ENCODE results near the gene APOB.

APOB gene

DNA sequence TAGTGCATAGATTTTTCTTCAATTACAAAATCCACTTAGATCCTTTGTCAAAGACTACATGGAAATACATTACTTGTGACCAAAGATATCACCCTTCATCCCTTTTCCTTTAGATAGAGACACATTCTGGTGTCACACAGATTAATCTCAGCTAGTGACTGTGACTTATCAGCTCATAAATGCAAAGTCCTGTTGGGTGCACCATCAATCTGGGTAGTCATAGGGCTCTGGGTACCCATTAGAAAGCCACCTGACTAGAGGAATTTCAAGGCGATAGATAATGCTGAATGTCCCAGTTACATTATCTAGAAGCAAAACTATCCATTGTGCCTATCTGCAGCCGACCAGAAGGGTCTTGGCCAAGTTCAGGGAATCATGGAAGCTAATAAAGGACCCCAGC, 2.6 kb upstream of the APOB start:
- DNase-seq (ENCODE audit: low read depth in 2 of 2) = no peak

DNA sequence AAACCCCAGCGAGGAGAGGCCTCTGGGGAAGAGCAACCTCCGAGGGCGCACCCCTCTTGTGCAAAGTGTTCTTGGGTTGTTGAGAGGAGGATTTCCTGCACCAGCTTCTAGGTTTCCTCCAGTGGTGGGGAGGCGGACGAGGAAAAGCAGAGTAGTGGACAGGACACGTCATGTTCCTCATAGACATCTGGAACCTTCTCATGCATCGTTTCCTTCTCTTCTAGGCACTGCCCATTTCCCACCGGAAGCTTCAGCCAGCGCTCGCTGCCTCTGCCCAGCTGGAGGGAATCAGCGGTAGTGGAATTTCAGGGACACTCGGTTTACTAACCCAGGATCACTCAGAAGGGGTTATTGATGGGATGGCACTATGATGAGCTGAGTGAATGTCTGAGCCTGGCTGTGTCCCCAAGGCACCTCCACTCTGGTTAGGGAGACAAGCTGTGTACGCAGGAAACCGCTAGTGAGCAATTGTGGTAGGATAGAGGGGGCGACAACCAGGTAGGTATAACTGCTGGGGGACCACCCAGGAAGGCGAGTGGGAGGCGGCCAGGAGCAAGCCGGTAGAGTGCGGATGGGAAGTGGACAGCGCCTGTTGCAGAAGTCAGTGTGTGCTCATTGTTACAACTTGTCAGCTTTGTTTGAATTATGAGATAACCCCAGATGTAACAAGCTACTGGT, 960 bp upstream of the APOB start:
- no peak for DNase-seq (ENCODE audit: low read depth in 2 of 2)

DNA sequence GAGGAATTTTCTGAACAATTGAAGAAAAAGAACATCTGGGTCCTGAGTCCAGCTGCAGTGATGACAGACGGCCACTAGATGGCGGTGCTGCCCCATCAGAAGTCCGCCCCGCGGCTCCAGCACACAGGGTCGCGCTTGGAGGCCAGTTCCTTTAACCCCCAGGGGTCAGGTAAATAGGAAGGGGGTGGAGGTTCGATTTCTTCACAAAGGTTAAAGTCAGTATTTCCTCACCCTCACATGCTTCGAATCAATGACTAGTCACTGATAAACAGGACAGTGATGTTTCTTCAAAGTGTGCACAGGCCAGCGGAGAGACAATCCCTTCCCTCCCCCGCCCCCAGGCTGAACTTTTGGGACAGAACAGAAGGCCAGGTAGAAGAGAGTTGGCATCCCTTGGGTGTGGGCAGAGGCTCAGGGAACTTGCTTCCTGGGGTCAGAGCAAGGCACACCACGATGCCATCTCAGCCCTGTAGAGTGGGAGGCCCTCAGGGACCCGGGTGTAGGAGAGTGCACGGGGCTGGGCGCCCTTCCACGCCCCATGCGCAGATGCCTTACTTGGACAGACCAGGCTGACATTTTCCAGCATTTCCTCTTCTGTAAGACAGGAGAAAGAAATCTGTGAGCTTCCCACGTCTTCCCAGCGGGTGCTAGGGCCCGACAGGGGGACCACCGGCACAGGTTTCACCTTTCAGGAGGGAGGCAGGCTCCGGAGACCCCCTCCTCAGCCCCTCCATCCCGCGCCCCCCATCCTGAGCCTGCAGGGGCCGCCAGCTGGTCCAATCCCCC, 722 bp downstream of the APOB start:
- DNase-seq (ENCODE audit: low read depth in 2 of 2) = peak; percentile 12 to 36

DNA sequence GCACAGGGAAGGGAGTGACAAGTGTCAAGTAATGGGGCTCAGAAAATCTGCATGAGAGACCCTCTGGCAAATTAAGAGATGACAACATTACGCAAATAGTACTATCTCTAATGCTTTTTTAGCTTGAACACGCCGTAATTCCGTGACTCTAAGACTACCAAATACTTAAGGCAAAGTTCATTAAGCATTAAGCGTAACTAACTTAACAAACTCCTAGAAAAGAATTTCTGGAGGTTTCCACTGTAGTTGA, 1.2 kb downstream of the APOB start:
- DNase-seq (ENCODE audit: low read depth in 2 of 2) = no peak

DNA sequence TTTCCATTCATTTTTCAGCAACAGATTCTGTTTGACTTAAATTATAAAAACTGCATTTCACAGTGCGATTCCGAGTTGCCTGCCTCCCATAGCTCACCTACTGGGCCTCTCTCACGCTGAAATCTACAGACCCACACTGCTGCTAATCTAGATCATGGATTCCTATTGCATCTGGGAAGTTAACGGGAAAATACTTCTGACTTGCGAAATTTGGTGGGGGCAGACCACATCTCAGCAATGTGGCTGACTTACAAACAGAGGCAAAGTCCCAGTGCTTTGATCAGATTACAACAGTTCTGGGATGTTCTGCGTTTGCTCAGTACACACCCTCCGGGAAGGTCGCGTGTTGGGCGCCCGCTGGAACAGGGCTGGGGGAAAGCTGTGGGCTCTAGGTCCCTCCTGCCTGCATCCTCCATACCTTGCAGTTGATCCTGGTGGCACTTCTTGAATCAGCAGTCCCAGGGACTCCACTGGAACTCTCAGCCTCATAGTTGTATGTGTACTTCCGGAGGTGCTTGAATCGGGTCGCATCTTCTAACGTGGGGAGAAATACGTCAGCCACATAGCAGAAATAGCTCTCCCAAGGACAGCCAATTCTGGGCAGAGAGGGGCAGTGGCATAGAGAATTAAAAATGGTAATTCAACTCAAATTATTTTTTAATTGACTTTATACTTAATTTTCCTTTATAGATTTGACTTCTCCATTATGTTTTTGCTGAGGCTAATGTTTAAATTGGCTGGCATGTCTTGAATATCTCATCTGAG, 1.7 kb downstream of the APOB start:
- no peak for DNase-seq (ENCODE audit: low read depth in 2 of 2)

DNA sequence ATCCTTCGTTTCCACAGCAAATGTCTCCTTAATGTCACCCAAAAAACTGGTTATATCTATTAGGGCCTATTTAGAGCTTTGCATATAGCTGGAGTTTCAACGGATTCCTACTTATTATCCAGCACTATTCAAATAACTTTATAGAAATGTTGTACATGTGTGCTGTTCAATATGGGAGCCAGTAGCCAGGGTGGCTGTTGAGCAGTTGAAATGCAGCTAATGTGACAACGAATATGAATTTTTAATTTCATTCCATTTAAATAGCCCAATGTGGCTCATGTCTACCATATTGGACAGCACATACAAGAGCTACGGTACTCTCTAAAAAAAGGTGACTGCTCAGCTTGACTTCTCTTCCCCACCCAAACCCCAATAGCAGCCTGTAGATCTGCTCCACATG, 2.4 kb downstream of the APOB start:
- no peak for DNase-seq (ENCODE audit: low read depth in 2 of 2)

DNA sequence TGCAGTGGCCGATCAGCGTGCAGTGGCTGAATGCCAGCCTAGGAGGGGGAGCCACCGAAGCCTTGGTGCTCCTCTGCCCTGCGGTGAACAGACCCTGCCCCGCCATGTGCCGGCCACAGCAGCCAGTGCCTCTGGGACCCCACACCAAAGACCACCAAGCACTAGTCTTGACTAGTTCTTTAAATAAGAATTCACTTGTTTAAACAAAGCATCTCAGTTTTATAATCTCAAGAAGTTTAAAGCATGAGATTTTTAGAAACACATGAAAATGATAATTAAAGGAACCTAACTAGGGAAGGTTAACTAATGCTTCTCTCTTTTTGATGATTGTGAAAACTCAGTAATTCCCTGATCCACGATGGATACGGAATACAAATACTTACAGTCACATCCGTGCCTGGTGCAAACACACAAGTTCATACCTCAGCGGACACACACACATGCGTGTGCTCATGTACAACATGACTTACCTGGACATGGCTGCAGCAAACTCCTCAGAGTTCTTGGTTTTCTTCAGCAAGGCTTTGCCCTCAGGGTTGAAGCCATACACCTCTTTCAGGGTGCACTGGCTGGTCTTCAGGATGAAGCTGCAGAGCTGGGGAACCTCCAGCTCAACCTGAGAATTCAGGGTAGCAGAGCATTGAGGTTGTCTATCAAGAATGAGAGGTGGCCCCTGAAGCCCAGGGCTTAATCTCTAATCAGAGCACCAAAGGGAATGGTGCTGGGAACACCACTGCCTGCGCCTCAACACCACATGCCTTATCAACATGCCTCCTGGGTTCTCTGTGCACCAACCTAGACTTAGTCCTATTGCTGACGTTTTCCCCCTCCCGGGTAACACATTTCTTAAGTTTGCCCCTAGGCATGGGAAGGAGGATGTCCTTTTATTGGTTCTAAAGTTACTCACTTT, 3.1 kb downstream of the APOB start:
- DNase-seq (ENCODE audit: low read depth in 2 of 2) = no peak

DNA sequence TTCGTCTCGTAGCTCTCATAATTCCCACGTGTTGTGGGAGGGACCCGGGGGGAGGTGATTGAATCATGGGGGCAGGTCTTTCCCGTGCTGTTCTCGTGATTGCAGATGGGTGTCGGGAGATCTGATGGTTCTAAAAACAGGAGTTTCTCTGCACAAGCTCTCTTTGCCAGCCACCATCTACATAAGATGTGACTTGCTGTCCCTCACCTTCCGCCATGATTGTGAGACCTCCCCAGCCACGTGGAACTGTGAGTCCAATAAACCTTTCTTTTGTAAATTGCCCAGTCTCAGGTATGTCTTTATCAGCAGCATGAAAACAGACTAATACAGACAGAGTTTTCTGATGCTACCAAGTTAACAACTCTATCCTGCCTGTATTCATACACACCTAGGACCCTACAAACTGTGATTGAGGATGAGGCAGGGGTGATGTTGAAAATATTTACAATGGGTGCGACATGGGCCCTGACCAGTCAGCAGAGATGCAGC, 3.9 kb downstream of the APOB start:
- DNase-seq (ENCODE audit: low read depth in 2 of 2) = no peak

DNA sequence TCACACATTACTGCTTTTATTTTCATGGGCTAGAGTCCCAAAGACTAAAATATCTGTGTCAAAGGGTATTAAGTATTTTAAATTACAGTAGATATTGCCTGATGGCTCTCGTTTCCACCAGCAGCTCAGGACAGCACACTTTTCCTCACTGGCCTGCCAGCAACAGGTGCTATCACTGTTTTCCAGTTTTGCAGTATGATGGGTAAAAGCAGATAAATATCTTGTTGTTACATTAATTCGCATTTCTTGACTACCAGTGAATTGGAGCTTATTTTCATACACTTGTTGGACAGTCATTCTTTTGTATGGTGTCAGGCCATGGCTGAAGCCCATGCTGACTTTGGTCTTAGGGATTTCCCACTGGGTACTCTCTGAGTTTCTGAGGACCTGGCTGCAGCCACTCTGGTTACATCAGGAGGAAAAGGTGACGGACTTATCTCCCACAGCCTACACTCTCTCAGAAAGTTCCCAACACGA, 4.8 kb downstream of the APOB start:
- DNase-seq (ENCODE audit: low read depth in 2 of 2) = no peak

DNA sequence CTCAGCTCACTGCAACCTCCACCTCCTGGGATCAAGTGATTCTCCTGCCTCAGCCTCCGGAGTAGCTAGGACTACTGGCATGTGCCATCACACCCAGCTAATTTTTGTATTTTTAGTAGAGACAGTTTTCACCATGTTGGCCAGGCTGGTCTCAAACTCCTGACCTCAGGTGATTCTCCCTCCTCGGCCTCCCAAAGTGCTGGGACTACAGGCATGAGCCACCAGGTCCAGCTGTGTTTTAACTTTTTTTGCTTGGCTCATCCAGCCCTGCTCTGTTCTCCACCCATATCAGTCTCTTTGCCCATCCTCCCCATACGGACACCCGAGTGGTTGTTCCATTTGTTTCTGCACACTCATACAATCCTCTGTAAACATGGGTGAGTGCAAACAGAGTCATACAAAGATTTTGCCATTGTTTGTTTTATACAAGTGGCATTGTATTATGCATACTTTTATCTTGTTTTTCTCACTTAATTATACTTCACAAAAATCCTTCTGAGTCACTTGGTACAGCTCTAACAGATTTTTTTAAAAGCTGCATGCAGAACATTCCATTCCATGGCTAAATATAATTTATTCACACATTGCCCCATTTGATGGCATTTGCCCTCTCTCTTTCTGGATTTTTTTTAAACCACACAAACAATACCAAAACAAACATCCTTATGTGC, 5.3 kb downstream of the APOB start:
- DNase-seq (ENCODE audit: low read depth in 2 of 2) = no peak

DNA sequence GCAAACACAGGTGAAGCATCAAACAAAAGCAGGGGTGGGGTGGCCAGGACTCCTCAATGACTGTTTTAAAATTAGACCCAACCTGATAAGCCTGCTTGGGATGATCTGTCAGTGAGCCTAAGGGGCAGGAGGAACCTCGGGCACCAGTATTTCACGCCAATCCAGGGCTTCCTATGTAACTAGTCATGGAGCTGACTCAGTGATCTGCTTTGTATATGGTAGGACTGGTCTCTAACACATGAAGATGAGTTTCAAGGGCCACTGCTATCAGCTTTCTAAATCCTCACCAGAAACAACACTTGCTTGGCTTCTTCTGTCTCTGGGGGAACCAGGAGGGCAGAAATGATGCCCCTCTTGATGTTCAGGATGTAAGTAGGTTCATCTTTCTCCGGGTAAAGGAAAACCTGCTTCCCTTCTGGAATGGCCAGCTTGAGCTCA, 6.2 kb downstream of the APOB start:
- no peak for DNase-seq (ENCODE audit: low read depth in 2 of 2)

DNA sequence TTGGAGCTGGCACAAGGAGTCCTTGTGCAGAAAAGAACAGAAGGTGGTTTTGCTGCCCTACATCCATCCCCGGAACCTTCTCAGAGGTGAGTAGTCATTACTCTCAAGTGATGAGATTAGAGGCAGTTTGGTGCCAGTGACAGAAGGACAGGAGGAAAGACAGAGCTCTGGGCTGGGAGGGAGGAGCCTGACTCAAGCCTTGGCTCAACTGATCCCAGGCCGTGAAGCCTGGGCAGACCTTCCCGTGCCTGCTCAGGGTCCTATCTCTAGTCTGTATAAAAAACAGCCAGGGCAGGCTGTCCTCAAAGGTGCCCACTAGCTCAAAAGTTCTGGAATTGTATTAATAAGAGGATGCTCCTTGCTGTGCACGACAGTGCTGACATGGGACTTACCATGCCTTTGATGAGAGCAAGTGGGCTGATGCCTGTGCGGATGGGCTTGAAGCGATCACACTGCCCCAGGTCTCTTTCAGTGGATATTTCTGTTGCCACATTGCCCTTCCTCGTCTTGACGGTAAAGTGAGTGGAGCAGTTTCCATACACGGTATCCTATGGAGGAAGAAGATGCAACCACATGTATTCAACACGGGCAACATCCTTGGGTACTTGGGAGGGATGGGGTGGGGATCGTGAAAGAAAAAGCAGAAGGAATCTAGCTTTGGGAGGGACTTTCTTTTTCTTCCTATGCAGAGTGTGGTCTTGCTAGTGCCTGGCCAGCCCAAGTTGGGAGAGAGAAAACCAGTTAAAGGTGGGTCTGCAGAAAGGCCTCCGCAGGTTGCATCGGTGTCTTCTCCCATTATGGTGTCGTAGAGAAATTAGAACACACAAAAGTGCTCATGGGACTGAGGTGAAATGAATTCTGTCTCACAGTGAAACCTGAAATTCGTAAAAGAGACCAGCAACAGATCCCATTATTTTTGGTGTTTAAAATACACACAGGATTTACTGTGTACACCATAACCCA, 6.9 kb downstream of the APOB start:
- DNase-seq (ENCODE audit: low read depth in 2 of 2) = no peak

DNA sequence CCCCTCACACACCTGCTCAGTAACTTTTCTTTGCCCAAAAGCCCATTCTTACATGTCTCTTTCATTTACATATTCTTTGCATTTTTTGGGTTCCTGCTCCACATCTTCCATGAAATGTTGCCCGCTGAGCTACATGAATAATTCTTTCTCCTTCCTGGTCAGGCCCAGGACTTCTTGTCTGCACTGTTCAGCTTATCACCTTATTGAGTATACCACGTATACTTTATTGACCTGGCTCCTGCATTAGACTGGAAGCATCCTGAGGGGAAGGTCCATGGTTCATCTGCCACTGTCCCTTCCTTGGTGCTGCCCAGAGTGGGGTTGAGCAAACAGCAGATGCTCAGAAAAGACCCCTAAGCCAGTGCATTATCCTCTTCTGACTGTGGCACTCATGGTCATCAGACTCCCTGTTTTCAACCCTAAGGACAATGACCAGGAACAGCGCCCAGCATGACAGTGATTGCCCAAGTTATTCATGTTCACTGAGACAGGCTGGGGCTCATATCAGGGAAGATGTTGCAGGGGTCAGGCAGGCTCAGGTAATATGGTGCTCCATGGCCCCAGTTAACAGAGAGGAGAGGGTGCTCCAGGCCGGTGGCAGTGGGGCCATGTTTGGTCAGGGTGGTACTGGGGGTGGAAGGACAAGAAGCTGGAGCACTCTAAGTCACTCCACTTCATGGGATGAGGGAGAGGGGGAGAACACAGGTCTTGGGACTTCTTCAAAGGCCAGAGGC, 7.7 kb downstream of the APOB start:
- DNase-seq (ENCODE audit: low read depth in 2 of 2) = no peak

DNA sequence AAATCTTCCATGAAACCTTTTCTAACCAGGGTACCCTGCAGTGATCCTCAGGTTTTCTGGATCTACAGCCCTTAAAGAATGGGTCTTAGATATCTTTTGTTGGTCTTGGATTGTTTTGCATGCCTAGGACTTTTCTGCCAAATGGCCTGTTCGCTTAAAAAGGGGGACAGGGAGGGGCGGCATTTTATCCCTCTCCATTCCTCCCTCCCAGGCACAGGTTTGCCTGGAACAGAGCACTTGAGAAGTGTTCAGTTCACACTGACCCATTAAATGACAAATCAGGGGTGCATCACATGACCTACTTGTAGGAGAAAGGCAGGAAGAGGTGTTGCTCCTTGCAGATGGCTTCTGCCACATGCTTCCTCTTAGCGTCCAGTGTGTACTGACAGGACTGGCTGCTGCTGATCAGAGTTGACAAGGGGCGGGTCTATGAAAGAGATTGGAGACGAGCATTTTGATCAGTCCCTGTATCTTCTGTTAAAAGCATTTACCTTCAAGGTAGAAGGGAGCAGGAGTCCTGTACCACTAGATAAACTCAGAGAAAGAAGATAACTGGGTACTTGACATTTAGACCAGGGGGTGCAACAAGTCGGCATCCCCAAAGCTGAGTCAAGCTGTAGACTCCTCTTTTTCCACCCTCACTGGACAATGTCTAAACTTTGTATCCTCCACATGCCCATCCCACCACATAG, 8.4 kb downstream of the APOB start:
- DNase-seq (ENCODE audit: low read depth in 2 of 2) = no peak

DNA sequence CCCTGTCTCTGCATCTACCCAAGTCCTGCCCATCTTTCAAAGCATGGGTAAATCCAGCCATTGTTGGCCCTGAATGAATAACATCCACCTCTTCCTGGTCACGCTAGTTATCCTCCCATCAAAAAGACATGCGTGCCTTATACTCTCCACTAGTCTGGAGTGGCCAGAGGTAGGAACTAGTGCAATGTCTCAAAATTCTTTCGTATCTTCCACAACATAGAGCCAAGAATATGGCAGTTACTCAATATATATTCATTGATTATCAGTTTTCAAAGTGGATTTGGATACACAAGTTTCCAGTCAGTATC, 8.9 kb downstream of the APOB start:
- DNase-seq (ENCODE audit: low read depth in 2 of 2) = no peak

DNA sequence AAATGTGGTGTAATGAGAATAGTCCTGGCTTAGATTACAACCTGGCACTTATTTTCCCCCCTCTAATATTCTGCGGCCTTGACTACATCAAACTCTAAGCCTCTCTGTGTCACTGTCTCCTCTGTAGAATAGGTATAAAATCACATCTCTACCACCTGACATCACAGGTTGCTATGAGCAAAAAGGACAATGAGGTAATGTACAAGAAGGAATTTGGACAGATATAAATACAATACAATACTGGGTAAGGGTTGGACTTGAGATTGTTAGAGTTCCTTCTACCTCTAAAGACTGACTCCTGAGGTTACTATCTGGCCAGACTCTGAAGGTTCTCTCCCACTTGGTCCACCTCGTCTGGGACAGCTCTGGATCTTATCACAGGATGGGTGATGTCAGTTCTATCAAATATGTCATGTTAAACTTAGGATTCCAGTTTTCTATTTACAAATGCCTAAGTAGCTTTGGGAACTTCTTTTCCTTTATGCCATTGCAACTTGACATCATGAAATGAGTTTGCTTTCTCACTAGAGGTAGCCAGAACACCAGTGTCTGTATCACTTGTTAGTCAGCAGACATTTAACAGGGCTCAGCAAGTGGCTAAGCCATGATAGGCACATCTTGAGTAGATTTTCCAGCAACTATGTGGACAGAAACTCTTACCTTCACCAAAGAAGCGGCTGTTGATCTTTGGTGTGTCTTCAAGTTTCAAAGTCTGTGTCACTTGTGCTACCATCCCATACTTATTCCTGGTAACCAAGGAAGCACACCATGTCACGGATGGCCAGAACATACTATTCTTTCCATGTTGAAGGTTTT, 9.5 kb downstream of the APOB start:
- no peak for DNase-seq (ENCODE audit: low read depth in 2 of 2)

DNA sequence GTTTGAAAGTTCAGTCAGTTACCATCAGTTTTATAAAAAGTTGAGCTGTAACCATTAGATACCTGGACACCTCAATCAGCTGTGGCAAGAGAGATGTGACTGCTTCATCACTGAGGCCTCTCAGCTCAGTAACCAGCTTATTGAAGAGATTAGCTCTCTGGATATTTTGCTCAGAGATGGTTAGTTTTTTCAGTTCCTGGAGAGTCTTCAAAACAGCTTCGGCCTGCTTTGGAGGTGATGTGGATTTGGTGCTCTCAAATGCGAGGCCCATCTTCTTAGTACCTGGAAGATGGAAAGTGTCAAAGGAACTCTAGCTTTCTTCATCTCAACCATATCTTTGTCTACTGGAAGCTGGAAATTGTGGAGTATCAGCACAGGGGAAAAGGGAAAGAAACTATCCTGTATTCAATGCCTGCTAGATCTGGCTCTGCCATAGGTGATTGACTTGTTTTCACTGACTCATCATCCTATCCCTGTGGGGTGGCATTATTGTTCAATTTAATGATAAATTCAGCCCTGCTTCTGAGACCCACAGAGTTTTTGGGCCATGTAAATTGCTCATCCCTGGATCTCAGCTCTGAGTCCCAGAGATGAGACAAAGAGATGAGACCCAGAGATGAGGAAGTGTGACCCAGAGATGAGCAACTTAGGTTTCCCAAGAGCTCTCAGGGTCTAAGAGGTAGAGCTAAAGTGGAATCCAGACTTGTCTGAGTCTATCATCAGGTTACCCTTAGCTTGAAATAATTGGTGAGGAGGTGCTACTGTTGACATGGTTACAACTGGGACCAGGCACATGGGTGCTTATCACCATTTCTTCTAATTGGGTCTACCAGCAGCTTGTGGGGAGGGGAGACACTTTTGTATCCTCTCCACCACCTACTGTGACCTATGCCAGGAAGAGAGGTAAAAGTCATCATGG, 10.4 kb downstream of the APOB start:
- no peak for DNase-seq (ENCODE audit: low read depth in 2 of 2)
